Cerebellar nuclear complex (tissue), 1 donor: ENCODE data around the gene CSTF3.
"Not testable (repeated sequence)": the region's sequence is repeated elsewhere in the genome, so short reads cannot be mapped to it uniquely, and the experiment has no call there.

Experiments
- DNase-seq, 2 experiments: peaks; one replicate each; lab custom pipeline; 2025; lab: John Stamatoyannopoulos, UW

CSTF3 gene

DNA sequence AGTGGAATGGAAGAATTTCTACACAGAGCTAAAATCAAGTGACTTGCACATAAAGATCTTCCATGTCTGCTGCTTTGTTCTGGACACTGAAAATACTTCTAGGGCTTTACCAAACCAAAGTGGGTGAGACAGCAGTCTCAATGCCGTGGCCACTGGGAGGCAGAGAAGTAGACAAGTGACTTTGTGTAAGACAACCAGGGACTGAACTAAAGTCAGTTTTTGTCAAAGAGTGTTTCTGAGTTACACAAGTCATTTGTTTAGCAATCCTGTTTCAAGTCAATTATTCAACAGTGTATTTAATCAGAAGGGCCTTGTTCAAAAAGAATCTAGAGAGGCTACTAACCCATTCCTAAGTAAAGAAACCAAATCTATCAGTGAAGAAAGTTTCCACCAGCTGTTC is 75.3 kb downstream of the CSTF3 start:
- DNase-seq, result no peak

- no peak for DNase-seq
Measured at GRCh38 chr11:33083918-33084317, 77.4 kb downstream of the CSTF3 start.

DNA sequence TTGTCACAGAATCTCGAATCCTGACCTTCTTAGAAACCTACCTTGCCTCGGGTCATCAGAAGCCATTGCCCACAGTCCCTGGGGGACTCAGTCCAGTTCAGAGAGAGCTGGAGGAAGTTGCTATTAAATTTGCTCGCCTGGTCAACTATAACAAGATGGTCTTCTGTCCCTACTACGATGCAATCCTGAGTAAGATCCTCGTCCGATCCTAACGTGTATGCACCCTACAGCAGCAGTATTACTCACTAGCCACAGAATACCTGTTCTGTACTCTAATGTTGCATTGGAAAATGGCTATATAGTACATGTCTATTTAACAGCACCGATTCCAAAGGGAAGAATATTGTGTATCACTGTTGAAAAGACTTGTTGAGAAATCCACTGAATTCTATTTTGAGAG is 88.8 kb downstream of the CSTF3 start:
- no peak for DNase-seq

- DNase-seq, result no peak
Measured at GRCh38 chr11:33068611-33069340, 92.5 kb downstream of the CSTF3 start.

DNA sequence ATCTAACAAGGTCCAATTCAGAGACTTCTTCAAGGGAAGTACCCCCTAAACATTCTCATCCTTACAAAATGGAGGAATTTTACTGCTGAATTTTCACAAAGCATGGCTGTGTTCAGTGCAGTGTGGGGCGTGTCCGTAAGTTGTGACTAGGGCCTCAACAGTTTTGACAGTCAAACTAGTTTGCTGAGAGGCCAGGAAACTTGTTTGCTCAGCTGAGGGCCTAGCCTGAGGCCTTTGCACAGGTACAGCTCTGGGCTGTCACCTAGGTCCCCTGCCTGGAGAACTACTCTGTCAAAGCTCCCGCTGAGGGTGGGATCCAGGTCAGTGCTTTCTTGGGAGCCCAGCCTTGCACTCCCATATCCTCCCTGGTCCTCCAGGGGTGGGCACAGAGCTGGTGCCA is 94.0 kb downstream of the CSTF3 start:
- DNase-seq, result no peak

- DNase-seq, result no peak
Measured at GRCh38 chr11:33065445-33066178, 95.7 kb downstream of the CSTF3 start.

GRCh38 chr11:33064866-33065265 is 96.4 kb downstream of the CSTF3 start:
- DNase-seq, result no peak

GRCh38 chr11:33064033-33064825 is 97.1 kb downstream of the CSTF3 start:
- no peak for DNase-seq

DNA sequence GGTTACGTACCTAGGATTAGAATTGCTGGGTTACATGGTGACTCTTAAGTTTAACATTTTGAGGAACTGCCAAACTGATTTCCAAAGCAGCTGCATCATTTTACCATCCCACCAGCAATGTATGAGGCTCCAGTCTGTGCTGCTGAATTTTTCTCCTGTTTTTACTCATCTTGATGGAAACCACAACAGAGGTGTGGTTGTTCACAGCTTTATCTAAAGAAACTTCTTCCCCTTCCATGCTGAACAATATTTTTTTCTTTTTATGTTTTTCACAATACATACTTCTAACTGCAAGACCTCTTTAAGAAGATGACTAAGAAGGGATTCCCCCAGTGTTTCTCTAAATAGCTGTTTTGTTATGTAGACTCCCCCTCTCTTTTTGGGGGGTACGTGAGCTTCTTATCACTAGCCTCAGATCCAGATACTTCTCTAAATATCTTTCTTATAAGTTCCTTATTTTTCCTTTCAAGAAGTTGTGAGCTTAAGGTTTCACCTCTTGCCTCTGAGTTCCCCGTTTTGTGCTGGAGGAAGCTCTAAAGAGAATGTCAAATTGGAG is 97.9 kb downstream of the CSTF3 start:
- DNase-seq, result no peak

GRCh38 chr11:33062137-33062536 is 99.1 kb downstream of the CSTF3 start:
- no peak for DNase-seq

- DNase-seq, result no peak
Measured at GRCh38 chr11:33060271-33060670, 101.0 kb downstream of the CSTF3 start.

- DNase-seq, result no peak
Measured at GRCh38 chr11:33059331-33060007, 101.8 kb downstream of the CSTF3 start.

GRCh38 chr11:33057284-33057683 is 104.0 kb downstream of the CSTF3 start:
- DNase-seq, result no peak

DNA sequence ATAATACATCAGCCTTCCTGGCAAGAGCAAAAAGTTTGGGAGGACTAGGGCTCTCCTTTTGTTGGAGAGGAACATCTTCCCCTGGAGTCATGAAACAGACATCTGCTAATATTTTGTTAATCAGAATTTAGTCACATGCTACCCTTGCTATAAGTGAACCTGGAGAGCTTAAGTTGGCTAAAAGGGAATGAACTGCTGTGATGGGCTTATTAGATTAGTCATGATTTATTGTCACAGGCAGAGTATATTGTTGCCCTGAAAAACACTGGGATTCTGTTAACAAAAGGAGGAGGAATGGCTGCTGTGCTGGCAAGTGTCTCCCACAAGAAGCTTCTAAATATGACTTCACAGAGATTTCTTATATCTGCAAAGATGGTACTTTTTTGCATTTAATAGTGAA is 105.9 kb downstream of the CSTF3 start:
- no peak for DNase-seq

DNA sequence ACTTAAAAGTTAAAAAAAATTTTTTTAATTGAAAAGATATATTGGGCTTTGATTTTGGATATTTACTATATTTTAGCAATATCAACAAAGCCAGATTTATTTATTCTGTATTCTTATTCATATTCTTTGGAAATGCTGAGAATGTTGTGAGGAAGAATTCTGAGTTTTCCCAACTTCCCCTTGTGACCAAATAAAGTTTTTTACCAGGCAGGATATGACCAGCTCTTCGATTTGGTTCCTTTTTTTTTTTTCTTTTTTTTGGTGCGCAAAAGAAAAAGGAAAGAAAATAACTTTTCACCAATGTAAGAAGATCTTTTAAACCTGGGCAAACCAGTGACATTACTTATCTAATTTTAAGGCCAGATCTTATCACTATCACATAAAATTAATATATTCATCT is 109.0 kb downstream of the CSTF3 start:
- DNase-seq, result no peak

GRCh38 chr11:33049565-33050408 is 111.5 kb downstream of the CSTF3 start:
- DNase-seq, result not testable (repeated sequence)

DNA sequence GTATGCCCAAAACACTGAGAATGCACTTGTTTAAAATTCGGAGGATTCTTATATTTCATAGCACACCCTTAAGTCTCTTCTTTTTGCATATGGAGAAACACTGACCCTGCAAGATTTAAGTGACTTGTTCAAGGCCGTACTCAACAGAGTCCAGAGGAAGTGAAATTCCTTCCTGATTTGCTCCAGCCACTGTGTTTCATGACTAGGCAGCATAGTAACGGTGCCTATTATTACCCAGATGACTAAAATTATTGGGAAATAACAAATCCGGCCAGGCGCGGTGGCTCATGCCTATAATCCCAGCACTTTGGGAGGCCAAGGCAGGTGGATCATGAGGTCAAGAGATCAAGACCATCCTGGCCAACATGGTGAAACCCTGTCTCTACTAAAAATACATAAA is 112.6 kb downstream of the CSTF3 start:
- not testable (repeated sequence) for DNase-seq

DNA sequence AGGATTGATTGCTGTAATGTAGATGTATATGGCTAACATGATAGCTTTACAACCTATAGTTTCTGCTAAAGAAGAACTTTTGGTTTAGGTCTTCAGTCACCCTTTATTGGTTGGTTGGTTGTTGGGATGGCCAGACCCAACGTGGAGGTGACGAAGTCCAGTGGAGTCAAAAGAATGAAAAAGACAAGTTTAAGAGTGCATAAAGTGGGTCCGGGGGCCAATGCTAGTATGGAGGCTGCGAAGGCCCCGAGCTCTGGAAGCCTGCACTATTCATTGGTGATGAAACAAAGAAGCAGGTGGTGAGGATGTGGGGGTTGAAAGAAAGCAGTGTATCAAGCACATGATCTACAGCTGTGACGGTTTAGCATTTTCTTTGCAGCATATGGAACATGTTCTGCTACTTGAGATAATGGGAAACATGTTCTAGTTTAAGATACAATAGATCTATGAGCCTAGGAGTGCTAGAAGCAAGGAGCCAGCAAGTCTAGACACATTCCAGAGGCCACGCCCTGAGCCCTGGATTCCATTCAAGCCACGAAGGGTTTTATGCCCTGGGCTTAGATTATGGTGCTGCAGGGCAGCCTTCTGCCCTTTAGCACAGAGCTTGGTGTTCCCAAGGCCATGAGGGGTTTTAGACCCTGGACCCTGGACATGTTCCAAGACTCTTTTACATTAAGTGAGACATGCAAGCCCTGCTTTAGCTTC is 115.6 kb downstream of the CSTF3 start:
- DNase-seq, result no peak

DNA sequence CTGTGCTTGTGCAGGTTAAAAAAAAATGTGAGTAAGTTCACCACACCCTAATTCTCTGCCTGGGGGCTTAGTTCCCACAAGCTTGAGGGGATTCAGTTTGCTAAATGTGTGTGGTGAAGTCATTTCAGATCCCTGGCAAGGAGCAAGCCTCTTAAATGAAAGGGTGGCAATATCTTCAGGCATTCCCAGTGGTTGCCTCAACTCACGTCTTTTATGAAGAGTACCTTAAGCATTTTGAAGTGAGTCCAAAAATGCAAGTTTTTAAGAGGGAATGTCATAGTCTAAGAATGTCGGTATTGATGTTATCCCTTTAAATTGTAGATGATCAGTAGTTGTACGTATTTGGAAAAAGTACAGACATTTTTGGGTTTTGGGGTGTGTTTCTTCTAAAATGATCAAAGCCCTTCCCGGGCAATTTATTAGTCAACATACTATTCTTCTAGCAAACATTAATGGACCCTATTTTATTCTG is 117.0 kb downstream of the CSTF3 start:
- no peak for DNase-seq

DNA sequence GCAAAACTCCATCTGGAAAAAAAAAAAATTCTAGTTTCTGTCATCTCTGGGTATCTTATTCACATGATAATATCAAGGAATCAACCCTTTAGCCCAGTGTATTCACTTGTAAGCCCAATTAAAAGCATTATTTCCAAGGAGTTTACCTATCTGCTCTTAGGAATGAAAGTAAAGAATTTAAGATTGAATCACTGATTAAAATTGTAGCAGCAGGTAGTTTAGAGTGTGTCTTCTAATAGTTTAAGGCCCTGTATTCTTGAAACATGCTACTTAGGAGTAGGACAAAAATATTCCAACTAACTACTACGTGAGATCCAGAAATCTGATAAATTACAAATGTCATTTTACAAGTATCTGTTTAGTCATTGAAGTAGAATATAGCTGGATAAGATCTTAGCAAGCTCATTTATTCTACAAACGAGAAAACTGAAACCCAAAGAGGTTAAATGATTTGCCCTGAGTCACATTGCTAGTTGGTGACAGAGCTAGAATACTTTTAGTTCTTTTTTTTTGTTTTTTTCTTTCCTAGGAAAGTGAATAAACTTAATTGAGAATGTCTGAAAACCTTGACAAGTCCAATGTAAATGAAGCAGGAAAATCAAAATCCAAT is 118.0 kb downstream of the CSTF3 start:
- no peak for DNase-seq
